ENCODE data around the gene BCAS3. TPM values are rescaled to one million over a fixed set of nuclear protein-coding genes. Genes with fewer than 3 reads are reported as not detected.
A peak's percentile ranks its signal among the peaks of the same experiment; 100 is the strongest.

Gene BCAS3
- total RNA-seq, 4 donors from 2014 or later, result 41.0 to 81.4 (median 45.6) TPM

DNA sequence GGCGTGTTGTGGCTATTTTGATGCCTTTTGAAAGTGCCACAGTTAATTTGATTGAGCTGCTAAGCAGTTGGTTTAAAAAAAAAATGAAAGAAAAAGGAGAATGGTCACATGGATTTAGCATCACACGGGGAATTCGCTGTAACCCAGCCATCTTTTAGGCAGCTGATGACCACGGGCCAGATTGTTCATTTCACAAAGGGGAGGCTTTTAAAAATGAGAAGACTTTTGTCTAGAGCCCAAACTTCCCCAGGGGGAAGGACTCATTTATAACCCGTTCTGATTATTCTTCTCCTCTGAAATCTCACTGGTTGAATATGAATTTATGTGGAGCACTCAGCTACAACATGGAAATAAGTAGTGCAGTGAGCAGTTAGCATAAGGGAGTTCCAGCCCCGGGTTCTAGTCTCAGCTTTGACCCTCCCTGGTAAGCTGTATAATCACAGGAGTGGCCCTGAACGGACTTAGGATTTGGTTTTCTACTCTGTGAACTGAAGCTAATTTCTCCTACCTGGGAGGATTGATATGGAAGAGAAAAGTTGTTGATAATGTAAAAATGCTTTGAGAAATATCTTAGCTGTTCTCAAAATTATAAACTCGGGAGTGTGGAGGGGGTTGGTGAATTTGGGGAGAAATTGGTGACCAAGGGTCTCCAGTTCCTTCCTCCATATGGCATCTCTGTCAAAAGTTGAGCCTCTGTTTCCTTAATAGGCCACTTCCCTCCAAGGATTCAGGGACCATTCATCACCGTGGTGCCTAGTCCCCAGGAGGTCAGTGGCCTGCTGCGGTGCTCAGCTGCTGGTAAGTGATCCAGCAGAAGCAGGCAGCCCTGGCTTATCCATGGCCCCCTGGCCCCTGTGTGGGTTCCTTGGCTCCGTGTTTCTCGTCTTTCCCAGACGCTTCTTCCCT lies 645.6 kb downstream of the BCAS3 start:
- H3K27me3 ChIP-seq, result no peaks in the 10 kb centered on the region
- TF ChIP-seq POLR2A (IDR thresholded peaks at IDR 0.05), result no peak
- TF ChIP-seq POLR2AphosphoS5 (IDR thresholded peaks at IDR 0.05), result no peak
- TF ChIP-seq EP300 (IDR thresholded peaks at IDR 0.05), result no peak
- TF ChIP-seq, protein P1, sequence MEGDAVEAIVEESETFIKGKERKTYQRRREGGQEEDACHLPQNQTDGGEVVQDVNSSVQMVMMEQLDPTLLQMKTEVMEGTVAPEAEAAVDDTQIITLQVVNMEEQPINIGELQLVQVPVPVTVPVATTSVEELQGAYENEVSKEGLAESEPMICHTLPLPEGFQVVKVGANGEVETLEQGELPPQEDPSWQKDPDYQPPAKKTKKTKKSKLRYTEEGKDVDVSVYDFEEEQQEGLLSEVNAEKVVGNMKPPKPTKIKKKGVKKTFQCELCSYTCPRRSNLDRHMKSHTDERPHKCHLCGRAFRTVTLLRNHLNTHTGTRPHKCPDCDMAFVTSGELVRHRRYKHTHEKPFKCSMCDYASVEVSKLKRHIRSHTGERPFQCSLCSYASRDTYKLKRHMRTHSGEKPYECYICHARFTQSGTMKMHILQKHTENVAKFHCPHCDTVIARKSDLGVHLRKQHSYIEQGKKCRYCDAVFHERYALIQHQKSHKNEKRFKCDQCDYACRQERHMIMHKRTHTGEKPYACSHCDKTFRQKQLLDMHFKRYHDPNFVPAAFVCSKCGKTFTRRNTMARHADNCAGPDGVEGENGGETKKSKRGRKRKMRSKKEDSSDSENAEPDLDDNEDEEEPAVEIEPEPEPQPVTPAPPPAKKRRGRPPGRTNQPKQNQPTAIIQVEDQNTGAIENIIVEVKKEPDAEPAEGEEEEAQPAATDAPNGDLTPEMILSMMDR (IDR thresholded peaks at IDR 0.05), result no peak
- H3K4me3 ChIP-seq, result no peak overlapping the region
- no peaks in the 10 kb centered on the region for H3K36me3 ChIP-seq
- no peaks in the 10 kb centered on the region for H3K9me3 ChIP-seq
- peaks cover 4% of the 10 kb centered on the region for H3K4me1 ChIP-seq
- peak overlapping the region; percentile 27 for H3K27ac ChIP-seq
- DNase-seq (ENCODE audit: low spot score in 2 of 2), result no peak
- WGBS, result 75% methylated on average over 13 of the region's 13 CpGs

- Histone ChIP-seq H3K4me1 (peaks cover 4% of the 10 kb centered on the region), H3K36me3 (no peaks in the 10 kb centered on the region), H3K27me3 (no peaks in the 10 kb centered on the region), H3K27ac (peak overlapping the region; percentile 5), H3K9me3 (no peaks in the 10 kb centered on the region), H3K4me3 (no peak overlapping the region)
- 80% methylated on average over 12 of the region's 12 CpGs for WGBS
- no peak for DNase-seq (ENCODE audit: low spot score in 2 of 2)
- TF ChIP-seq, protein P1 (IDR thresholded peaks at IDR 0.05), result no peak
- TF ChIP-seq POLR2AphosphoS5 (IDR thresholded peaks at IDR 0.05) (no peak), EP300 (IDR thresholded peaks at IDR 0.05) (no peak), POLR2A (IDR thresholded peaks at IDR 0.05) (no peak)
These were observed 646.5 kb downstream of the BCAS3 start for GRCh38 chr17:61323909-61324868.

DNA sequence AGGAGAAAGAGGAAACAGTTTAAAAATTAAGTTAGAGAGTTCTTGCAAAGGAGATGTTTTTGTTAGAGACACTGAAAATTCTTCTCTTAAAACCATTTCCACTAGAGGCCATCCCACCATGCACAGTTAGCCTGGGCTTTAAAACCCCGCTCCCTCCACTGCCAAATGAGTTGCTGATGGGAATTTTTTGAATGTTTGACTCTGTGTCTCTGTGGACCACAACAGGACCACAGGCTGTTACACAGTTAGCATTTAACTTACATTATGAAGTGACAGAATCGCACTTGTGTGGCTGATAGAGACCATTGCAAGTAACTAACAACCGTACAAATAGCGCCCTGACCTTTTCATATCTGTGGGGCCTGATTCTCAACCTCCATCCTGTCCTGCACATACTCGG lies 647.3 kb downstream of the BCAS3 start:
- Histone ChIP-seq H3K36me3 (no peaks in the 10 kb centered on the region), H3K4me1 (peaks cover 4% of the 10 kb centered on the region), H3K27ac (no peak overlapping the region), H3K4me3 (no peak overlapping the region), H3K27me3 (no peaks in the 10 kb centered on the region), H3K9me3 (no peaks in the 10 kb centered on the region)
- WGBS, result 95% methylated on average over 5 of the region's 5 CpGs
- TF ChIP-seq POLR2AphosphoS5 (IDR thresholded peaks at IDR 0.05), result no peak
- TF ChIP-seq EP300 (IDR thresholded peaks at IDR 0.05), result no peak
- TF ChIP-seq, protein P1 (IDR thresholded peaks at IDR 0.05), result no peak
- no peak for TF ChIP-seq POLR2A (IDR thresholded peaks at IDR 0.05)
- no peak for DNase-seq (ENCODE audit: low spot score in 2 of 2)

- H3K27ac ChIP-seq, result no peak overlapping the region
- no peak for TF ChIP-seq POLR2A (IDR thresholded peaks at IDR 0.05)
- TF ChIP-seq EP300 (IDR thresholded peaks at IDR 0.05), result no peak
- TF ChIP-seq, protein P1 (IDR thresholded peaks at IDR 0.05), result no peak
- no peak for TF ChIP-seq POLR2AphosphoS5 (IDR thresholded peaks at IDR 0.05)
- peaks cover 4% of the 10 kb centered on the region for H3K4me1 ChIP-seq
- 76% methylated on average over 6 of the region's 6 CpGs for WGBS
- H3K27me3 ChIP-seq, result no peaks in the 10 kb centered on the region
- H3K36me3 ChIP-seq, result no peaks in the 10 kb centered on the region
- no peaks in the 10 kb centered on the region for H3K9me3 ChIP-seq
- no peak overlapping the region for H3K4me3 ChIP-seq
- DNase-seq (ENCODE audit: low spot score in 2 of 2), result no peak
These were observed 647.9 kb downstream of the BCAS3 start for GRCh38 chr17:61325382-61326073.
